GM18951 (cell line): Measurements from ENCODE around the gene FOXJ1.

ENCODE experiments used
- POLR2A ChIP-seq: IDR thresholded peaks from 4 replicates; pipeline ENCODE4 v1.6.1; 2011; ENCODE audit warnings: mild to moderate bottlenecking; ENCODE audit not compliant: insufficient read length, insufficient read depth; ENCODE audit errors: extremely low read depth
- in situ Hi-C: fragments of 300-500 bp; cut with MboI; formaldehyde crosslinking; loops from one replicate; pipeline ENCODE4 v1.12.0; 2022; ENCODE audit warnings: low sequenced_read_pairs, mixed read lengths, inconsistent platforms; ENCODE audit not compliant: unreplicated experiment

The FOXJ1 gene

GRCh38 chr17:76154936-76155845, 14.1 kb upstream of the FOXJ1 start:
- in situ Hi-C loops = no loop called here
- no peak for TF ChIP-seq POLR2A

GRCh38 chr17:76154292-76154691, 13.2 kb upstream of the FOXJ1 start:
- in situ Hi-C loops = no loop called here
- TF ChIP-seq POLR2A = no peak

GRCh38 chr17:76153640-76154039, 12.6 kb upstream of the FOXJ1 start:
- in situ Hi-C loops = no loop called here
- no peak for TF ChIP-seq POLR2A

GRCh38 chr17:76153202-76153601, 12.2 kb upstream of the FOXJ1 start:
- TF ChIP-seq POLR2A = no peak
- in situ Hi-C loops = no loop called here

GRCh38 chr17:76152591-76152990, 11.5 kb upstream of the FOXJ1 start:
- in situ Hi-C loops = no loop called here

GRCh38 chr17:76151896-76152454, 10.9 kb upstream of the FOXJ1 start:
- in situ Hi-C loops = no loop called here
- TF ChIP-seq POLR2A = no peak

More at GRCh38 chr17:76152591-76152990, 11.5 kb upstream of the FOXJ1 start:
- TF ChIP-seq POLR2A = no peak

GRCh38 chr17:76150712-76151622, 9.9 kb upstream of the FOXJ1 start:
- in situ Hi-C loops = no loop called here
- no peak for TF ChIP-seq POLR2A

- TF ChIP-seq POLR2A = no peak
- in situ Hi-C loops = no loop called here
Measured at GRCh38 chr17:76149214-76149613, 8.2 kb upstream of the FOXJ1 start.

- in situ Hi-C loops = no loop called here
- TF ChIP-seq POLR2A = no peak
Measured at GRCh38 chr17:76148015-76148326, 6.9 kb upstream of the FOXJ1 start.

- no peak for TF ChIP-seq POLR2A
- in situ Hi-C loops = no loop called here
Measured at GRCh38 chr17:76147211-76148014, 6.4 kb upstream of the FOXJ1 start.

GRCh38 chr17:76146053-76146851, 5.2 kb upstream of the FOXJ1 start:
- no peak for TF ChIP-seq POLR2A
- in situ Hi-C loops = no loop called here
